H1 (cell line): Measurements from ENCODE around the gene FCF1. TPM values are rescaled to one million over a fixed set of nuclear protein-coding genes. Genes with fewer than 3 reads are reported as not detected.

Experiments
- CTCF ChIA-PET: fragments of 300-600 bp; sonication (Branson Sonifier 250); formaldehyde crosslinking; loops from one replicate; lab custom pipeline; 2021; ENCODE audit not compliant: partially characterized antibody; lab: Charles Lee
- POLR2A ChIA-PET: fragments of 300-600 bp; sonication (Branson Sonifier 250); formaldehyde crosslinking; loops from one replicate; lab custom pipeline; 2021; ENCODE audit warnings: inconsistent platforms; ENCODE audit not compliant: partially characterized antibody; lab: Charles Lee
- DNase-seq, 2 experiments: peaks; one replicate each; pipeline versions ENCODE4 v3.0.0 to v3.0.0-alpha.2; 2010 to 2022; ENCODE audit warnings: low spot score in 2 of 2, low read depth in 1 of 2, mixed read lengths in 1 of 2
- FAIRE-seq: peaks from 2 replicates; lab custom pipeline; 2011; peaks lifted over from hg19 to GRCh38; lab: Jason Lieb, UNC
- H2AFZ ChIP-seq: 2 replicates; pipeline ENCODE4 v1.8.1; 2012; ENCODE audit warnings: low read length, inconsistent platforms
- H2AK5ac ChIP-seq: 2 replicates; pipeline ENCODE4 v1.6.1; 2013; ENCODE audit warnings: low read depth, low read length
- H2BK120ac ChIP-seq: replicated peaks from 2 replicates; pipeline ENCODE3; 2013; ENCODE audit warnings: low read depth, low read length, inconsistent platforms
- H2BK12ac ChIP-seq: 2 replicates; pipeline ENCODE4 v1.6.1; 2013; ENCODE audit warnings: low read depth, low read length
- H2BK15ac ChIP-seq: 2 replicates; pipeline ENCODE4 v1.6.1; 2013; ENCODE audit warnings: low read length
- H2BK20ac ChIP-seq: 2 replicates; pipeline ENCODE4 v1.6.1; 2013; ENCODE audit warnings: low read length
- H2BK5ac ChIP-seq: 2 replicates; pipeline ENCODE4 v1.6.1; 2013; ENCODE audit warnings: low read depth, low read length
- H3K14ac ChIP-seq: 2 replicates; pipeline ENCODE4 v1.6.1; 2013; ENCODE audit warnings: inconsistent platforms; ENCODE audit not compliant: insufficient read length
- H3K18ac ChIP-seq: 2 replicates; pipeline ENCODE4 v1.6.1; 2013; ENCODE audit warnings: low read length; ENCODE audit errors: extremely low read depth
- H3K23ac ChIP-seq: 2 replicates; pipeline ENCODE4 v1.6.1; 2013; ENCODE audit warnings: inconsistent platforms; ENCODE audit not compliant: insufficient read length
- H3K23me2 ChIP-seq: 2 replicates; pipeline ENCODE4 v1.6.1; 2013; ENCODE audit warnings: low read depth, low read length
- H3K27ac ChIP-seq: 2 replicates; pipeline ENCODE4 v1.6.1; 2011; ENCODE audit warnings: low read depth, low read length, inconsistent platforms
- H3K27me3 ChIP-seq, 4 experiments: replicated peaks in 1 of 4; 1 replicate in 1 of 4; 2 replicates in 3 of 4; pipeline versions ENCODE4 v1.6.1 to v1.8.1; 2011 to 2013; ENCODE audit warnings: low read length in 3 of 4, mild to moderate bottlenecking in 3 of 4, inconsistent platforms in 2 of 4, mixed read lengths in 2 of 4, moderate library complexity in 1 of 4; ENCODE audit not compliant: control insufficient read depth in 3 of 4, insufficient read depth in 3 of 4; ENCODE audit errors: extremely low read depth in 1 of 4
- H3K36me3 ChIP-seq, 4 experiments: 2 replicates each; pipeline versions ENCODE4 v1.6.1 to v1.8.1; 2011 to 2013; ENCODE audit warnings: mild to moderate bottlenecking in 4 of 4, low read length in 3 of 4, moderate library complexity in 2 of 4, control low read depth in 1 of 4, inconsistent platforms in 1 of 4; ENCODE audit not compliant: insufficient read depth in 4 of 4, control insufficient read depth in 2 of 4
- H3K4ac ChIP-seq: replicated peaks from 2 replicates; pipeline ENCODE3; 2013; ENCODE audit warnings: low read length, low read depth, mixed read lengths, inconsistent platforms; ENCODE audit not compliant: insufficient read length
- H3K4me1 ChIP-seq, 4 experiments: replicated peaks in 1 of 4; 1 replicate in 1 of 4; 2 replicates in 3 of 4; pipeline versions ENCODE4 v1.6.1 to v1.8.1; 2011 to 2013; ENCODE audit warnings: low read length in 3 of 4, inconsistent platforms in 2 of 4, mixed read lengths in 1 of 4; ENCODE audit not compliant: insufficient read depth in 4 of 4, control insufficient read depth in 3 of 4
- H3K4me2 ChIP-seq, 2 experiments: 2 replicates each; pipeline versions ENCODE4 v1.6.1 to v1.8.1; 2011 to 2013; ENCODE audit warnings: low read depth in 2 of 2, low read length in 2 of 2, control low read depth in 1 of 2, inconsistent platforms in 1 of 2, mild to moderate bottlenecking in 1 of 2; ENCODE audit not compliant: insufficient read depth in 1 of 2
- H3K4me3 ChIP-seq, 4 experiments: fragments of 200-600, 300-600 bp in 1 of 4; sonication (generic), shearing (Covaris generic), sonication (Bioruptor Twin) in 1 of 4; 2 replicates each; pipeline versions ENCODE4 v1.5.1 to v1.8.1; 2011 to 2016; ENCODE audit warnings: low read length in 4 of 4, low read depth in 3 of 4, control low read depth in 2 of 4, inconsistent platforms in 2 of 4, mild to moderate bottlenecking in 2 of 4, mixed read lengths in 1 of 4, moderate library complexity in 1 of 4; ENCODE audit not compliant: insufficient read depth in 2 of 4; ENCODE audit errors: extremely low read depth in 1 of 4
- H3K56ac ChIP-seq: replicated peaks from 2 replicates; pipeline ENCODE3; 2013; ENCODE audit warnings: low read depth, mild to moderate bottlenecking, mixed read lengths, low read length, inconsistent platforms; ENCODE audit not compliant: insufficient read length
- H3K79me1 ChIP-seq: 2 replicates; pipeline ENCODE4 v1.6.1; 2013; ENCODE audit warnings: low read depth, low read length, control low read depth
- H3K79me2 ChIP-seq, 2 experiments: 2 replicates each; pipeline versions ENCODE4 v1.6.1 to v1.8.1; 2012 to 2013; ENCODE audit warnings: low read length in 2 of 2, mild to moderate bottlenecking in 2 of 2, inconsistent platforms in 1 of 2; ENCODE audit not compliant: insufficient read depth in 2 of 2, control insufficient read depth in 1 of 2
- H3K9ac ChIP-seq, 4 experiments: replicated peaks in 1 of 4; 1 replicate in 1 of 4; 2 replicates in 3 of 4; pipeline versions ENCODE4 v1.6.1 to v1.8.1; 2011 to 2013; ENCODE audit warnings: low read depth in 3 of 4, low read length in 3 of 4, control low read depth in 2 of 4, mild to moderate bottlenecking in 2 of 4, moderate library complexity in 2 of 4, inconsistent platforms in 1 of 4; ENCODE audit errors: extremely low read depth in 1 of 4
- H3K9me3 ChIP-seq, 2 experiments: 2 replicates each; pipeline versions ENCODE4 v1.6.1 to v1.8.1; 2012 to 2013; ENCODE audit warnings: mild to moderate bottlenecking in 2 of 2, moderate library complexity in 2 of 2, control low read depth in 1 of 2, inconsistent platforms in 1 of 2, low read depth in 1 of 2, low read length in 1 of 2, mixed read lengths in 1 of 2; ENCODE audit not compliant: insufficient read depth in 2 of 2
- H4K20me1 ChIP-seq, 2 experiments: replicated peaks in 1 of 2; 2 replicates each; pipeline versions ENCODE3 to v1.8.1; 2011 to 2013; ENCODE audit warnings: inconsistent platforms in 2 of 2, low read length in 2 of 2, mild to moderate bottlenecking in 1 of 2; ENCODE audit not compliant: insufficient read depth in 2 of 2, control insufficient read depth in 1 of 2
- H4K5ac ChIP-seq: 2 replicates; pipeline ENCODE4 v1.6.1; 2013; ENCODE audit warnings: low read length, low read depth, mixed read lengths, inconsistent platforms; ENCODE audit not compliant: insufficient read length
- H4K8ac ChIP-seq: 2 replicates; pipeline ENCODE4 v1.8.0; 2013; ENCODE audit warnings: mild to moderate bottlenecking, moderate library complexity, low read length, inconsistent platforms; ENCODE audit not compliant: insufficient read depth; ENCODE audit errors: extremely low read depth
- H4K91ac ChIP-seq: replicated peaks from 2 replicates; pipeline ENCODE3; 2013; ENCODE audit warnings: low read length, mixed read lengths, inconsistent platforms; ENCODE audit not compliant: insufficient read length
- ATF2 ChIP-seq: IDR thresholded peaks from 2 replicates; pipeline ENCODE4 v1.6.1; 2012; ENCODE audit warnings: low read length, inconsistent platforms
- CEBPB ChIP-seq: IDR thresholded peaks from 2 replicates; pipeline ENCODE4 v1.6.1; 2012; ENCODE audit warnings: low read depth, low read length
- CTCF ChIP-seq, 3 experiments: IDR thresholded peaks; 1 replicate in 2 of 3; 2 replicates in 1 of 3; pipeline versions ENCODE4 v1.5.1 to v1.6.1; 2011; ENCODE audit warnings: low read length in 3 of 3, mild to moderate bottlenecking in 3 of 3, inconsistent platforms in 2 of 3, low read depth in 1 of 3, moderate library complexity in 1 of 3; ENCODE audit not compliant: insufficient read depth in 1 of 3; ENCODE audit errors: control extremely low read depth in 1 of 3
- EP300 ChIP-seq, 2 experiments: IDR thresholded peaks; 1 replicate in 1 of 2; 2 replicates in 1 of 2; pipeline ENCODE4 v1.6.1; 2011 to 2012; ENCODE audit warnings: low read depth in 2 of 2, low read length in 2 of 2, mild to moderate bottlenecking in 2 of 2, borderline replicate concordance in 1 of 2, inconsistent platforms in 1 of 2, moderate library complexity in 1 of 2
- GABPA ChIP-seq: IDR thresholded peaks from 2 replicates; pipeline ENCODE4 v1.6.1; 2011; ENCODE audit warnings: mild to moderate bottlenecking, low read length, moderate library complexity, borderline replicate concordance; ENCODE audit not compliant: insufficient read depth
- GTF2F1 ChIP-seq: IDR thresholded peaks from 2 replicates; pipeline ENCODE4 v1.6.1; 2012; ENCODE audit warnings: low read depth, low read length, improper control_type of control experiment, borderline replicate concordance
- POLR2A ChIP-seq, 2 experiments: IDR thresholded peaks; 1 replicate in 1 of 2; 2 replicates in 1 of 2; pipeline ENCODE4 v1.6.1; 2011; ENCODE audit warnings: low read depth in 2 of 2, low read length in 2 of 2, mild to moderate bottlenecking in 2 of 2; ENCODE audit errors: control extremely low read depth in 1 of 2
- SAP30 ChIP-seq: fragments of 300-600 bp; sonication (generic); IDR thresholded peaks from 2 replicates; pipeline ENCODE4 v1.7.1; 2012; ENCODE audit warnings: low read length, moderate library complexity, mild to moderate bottlenecking, inconsistent platforms; ENCODE audit not compliant: insufficient read depth, insufficient replicate concordance
- TEAD4 ChIP-seq: IDR thresholded peaks from 2 replicates; pipeline ENCODE4 v1.6.1; 2012; ENCODE audit warnings: low read depth, low read length, inconsistent platforms, mixed read lengths
- WGBS, 2 experiments: shearing (Covaris generic) in 1 of 2; methylation state at CpG; one replicate each; pipeline versions ENCODE4 v1.1.6 to v1.1.7; 2013 to 2015; ENCODE audit warnings: low lambda C conversion rate in 2 of 2, mixed read lengths in 2 of 2, inconsistent platforms in 1 of 2, low coverage in 1 of 2, missing lambda C conversion rate in 1 of 2; ENCODE audit not compliant: insufficient replicate concordance in 2 of 2, insufficient coverage in 1 of 2, insufficient read length in 1 of 2; ENCODE audit errors: extremely low coverage in 1 of 2, missing lambda C conversion rate in 1 of 2; 5-methylcytosine and 5-hydroxymethylcytosine counted together
- polyA plus RNA-seq, 7 experiments: library from polyadenylated mRNA; depleted of rRNA in 3 of 7; stranded (reverse) in 5 of 7; unstranded in 2 of 7; fragments of >200 nt in 5 of 7; fragments of 200-250 nt in 2 of 7; gene quantifications; 1 replicate in 5 of 7; 2 replicates in 1 of 7; 4 replicates in 1 of 7; pipeline versions ENCODE4 v1.2.1 to v1.2.3, GENCODE V29; 2011 to 2013; ENCODE audit warnings: missing spikeins in 2 of 7, mixed read lengths in 2 of 7
- total RNA-seq: library from RNA; stranded (reverse); fragmentation: NEBNext Ultra II Directional; extraction: Animal tissue kit (Norgen Biotek cat#: 25700); gene quantifications from 2 replicates; pipeline ENCODE4 v1.2.1, GENCODE V29; 2021

FCF1 gene
- total and polyA plus RNA-seq, 2 of the 8 experiments (the other 6 are each of a cell fraction or from before 2014, with no cell fraction given), result 48.1 to 84.3 TPM

GRCh38 chr14:74685056-74685455, 27.9 kb upstream of the FCF1 start:
- 88% methylated on average over 2 of the region's 2 CpGs; no CpG with 5 or more reads in 1 of the 2 experiments for WGBS, 2 experiments
- Histone ChIP-seq H4K5ac (no peak overlapping the region), H3K56ac (no peak overlapping the region), H3K23ac (no peak overlapping the region), H3K4me3 (no peak overlapping the region), H3K9me3 (no peaks in the 10 kb centered on the region), H2BK20ac (no peak overlapping the region), H2AK5ac (no peak overlapping the region), H2AFZ (no peak overlapping the region), H3K14ac (no peak overlapping the region), H3K9ac (no peak overlapping the region), H4K8ac (no peak overlapping the region), H2BK12ac (no peak overlapping the region), H4K20me1 (peaks cover 0 to 3% of the 10 kb centered on the region in 2 experiments), H3K27me3 (no peaks in the 10 kb centered on the region), H4K91ac (no peak overlapping the region), H3K79me1 (no peaks in the 10 kb centered on the region), H3K4me1 (peaks cover 0 to 3% (median 0%) of the 10 kb centered on the region in 4 experiments; a peak in 2 of 7 replicates), H2BK5ac (no peak overlapping the region), H2BK120ac (no peak overlapping the region), H3K27ac (no peak overlapping the region), H2BK15ac (no peak overlapping the region), H3K18ac (no peak overlapping the region), H3K36me3 (peaks cover 2 to 37% (median 9%) of the 10 kb centered on the region in 4 experiments; a peak in 7 of 8 replicates), H3K4ac (no peak overlapping the region), H3K79me2 (no peaks in the 10 kb centered on the region), H3K23me2 (no peaks in the 10 kb centered on the region), H3K4me2 (no peak overlapping the region)
- DNase-seq, result no peak
- POLR2A ChIA-PET, result no interaction called here
- FAIRE-seq, result no peak
- CTCF ChIA-PET, result interaction anchor here (1.2 to 2.5 kb wide), 3 partner anchors 48 to 78 kb away, joined by 3 to 6 read pairs (median 3); partner anchors contain the start of gene YLPM1
- TF ChIP-seq CEBPB, result no peak
- TF ChIP-seq GTF2F1, result no peak
- TF ChIP-seq TEAD4, result no peak
- TF ChIP-seq EP300 (IDR thresholded peaks at IDR 0.05; ENCODE audit: borderline replicate concordance in 1 of 2, low read depth in 2 of 2, low read length in 2 of 2), result no peak
- TF ChIP-seq GABPA, result no peak
- no peak for TF ChIP-seq SAP30
- no peak for TF ChIP-seq ATF2
- TF ChIP-seq POLR2A (IDR thresholded peaks at IDR 0.05; ENCODE audit: control extremely low read depth in 1 of 2, low read depth in 2 of 2, low read length in 2 of 2), result no peak
- TF ChIP-seq CTCF (IDR thresholded peaks at IDR 0.05; ENCODE audit: control extremely low read depth in 1 of 3, insufficient read depth in 1 of 3, low read depth in 1 of 3, low read length in 3 of 3), result no peak
